GM12892 (cell line): ENCODE results near the gene SOX11.

Experiments used
- POLR2A ChIP-seq: IDR thresholded peaks from 2 replicates; pipeline ENCODE4 v1.6.1; 2011; ENCODE audit warnings: low read depth, low read length, control low read depth
- TAF1 ChIP-seq: IDR thresholded peaks from 2 replicates; pipeline ENCODE4 v1.6.1; 2011; ENCODE audit warnings: low read depth, mild to moderate bottlenecking, control low read depth, low read length, borderline replicate concordance

GRCh38 chr2:5722236-5722635 lies 30.1 kb downstream of the SOX11 start:
- TF ChIP-seq POLR2A (no peak), TAF1 (no peak)
